HEK293 (cell line): ENCODE results near the gene SLC18B1.

ENCODE experiments used
- KLF1 ChIP-seq: fragments of 450-650 bp; formaldehyde crosslinking; IDR thresholded peaks from 2 replicates; pipeline ENCODE4 v1.5.1; 2016; ENCODE audit warnings: missing biosample characterization, missing genetic modification characterization
- ZFP3 ChIP-seq: fragments of 450-650 bp; formaldehyde crosslinking; IDR thresholded peaks from 2 replicates; pipeline ENCODE4 v1.5.1; 2016; ENCODE audit warnings: low read depth, missing biosample characterization, missing genetic modification characterization
- ZFP37 ChIP-seq: fragments of 450-650 bp; formaldehyde crosslinking; IDR thresholded peaks from 2 replicates; pipeline ENCODE4 v1.5.1; 2016; ENCODE audit warnings: missing biosample characterization, missing genetic modification characterization
- ZNF266 ChIP-seq: fragments of 450-650 bp; formaldehyde crosslinking; IDR thresholded peaks from 2 replicates; pipeline ENCODE4 v1.5.1; 2016; ENCODE audit warnings: missing biosample characterization, missing genetic modification characterization, low read depth
- ZNF335 ChIP-seq: fragments of 450-650 bp; formaldehyde crosslinking; conservative IDR thresholded peaks from 2 replicates; pipeline ENCODE4 v1.5.1; 2016; ENCODE audit warnings: missing biosample characterization, missing genetic modification characterization
- TF ChIP-seq, protein P1 (sequence below): fragments of 450-650 bp; formaldehyde crosslinking; IDR thresholded peaks from 2 replicates; pipeline ENCODE4 v1.5.1; 2016; ENCODE audit warnings: missing biosample characterization, missing genetic modification characterization

DNA sequence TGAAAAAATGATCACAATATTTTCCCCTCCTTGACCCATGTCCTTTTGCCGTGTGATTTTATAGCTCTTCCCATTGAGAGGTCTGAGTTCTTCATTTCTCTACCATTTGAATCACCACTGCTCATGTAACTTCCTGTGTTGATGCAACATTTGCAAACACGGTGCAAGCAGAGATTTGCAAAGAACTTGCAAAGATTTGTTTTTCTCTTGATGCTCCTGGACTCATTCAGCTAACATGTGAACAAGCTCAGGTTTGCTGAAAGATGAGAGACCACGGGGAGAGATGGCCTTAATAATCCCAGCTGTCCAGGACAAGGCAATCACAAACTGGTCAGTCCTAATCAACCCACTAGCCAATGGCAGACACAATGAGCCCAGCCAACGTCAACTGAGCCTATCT is 49.3 kb downstream of the SLC18B1 start:
- TF ChIP-seq, protein P1, sequence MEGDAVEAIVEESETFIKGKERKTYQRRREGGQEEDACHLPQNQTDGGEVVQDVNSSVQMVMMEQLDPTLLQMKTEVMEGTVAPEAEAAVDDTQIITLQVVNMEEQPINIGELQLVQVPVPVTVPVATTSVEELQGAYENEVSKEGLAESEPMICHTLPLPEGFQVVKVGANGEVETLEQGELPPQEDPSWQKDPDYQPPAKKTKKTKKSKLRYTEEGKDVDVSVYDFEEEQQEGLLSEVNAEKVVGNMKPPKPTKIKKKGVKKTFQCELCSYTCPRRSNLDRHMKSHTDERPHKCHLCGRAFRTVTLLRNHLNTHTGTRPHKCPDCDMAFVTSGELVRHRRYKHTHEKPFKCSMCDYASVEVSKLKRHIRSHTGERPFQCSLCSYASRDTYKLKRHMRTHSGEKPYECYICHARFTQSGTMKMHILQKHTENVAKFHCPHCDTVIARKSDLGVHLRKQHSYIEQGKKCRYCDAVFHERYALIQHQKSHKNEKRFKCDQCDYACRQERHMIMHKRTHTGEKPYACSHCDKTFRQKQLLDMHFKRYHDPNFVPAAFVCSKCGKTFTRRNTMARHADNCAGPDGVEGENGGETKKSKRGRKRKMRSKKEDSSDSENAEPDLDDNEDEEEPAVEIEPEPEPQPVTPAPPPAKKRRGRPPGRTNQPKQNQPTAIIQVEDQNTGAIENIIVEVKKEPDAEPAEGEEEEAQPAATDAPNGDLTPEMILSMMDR (tag by site-specific recombination), result no peak
- TF ChIP-seq ZNF335 (tag by site-specific recombination) (no peak), ZFP37 (tag by site-specific recombination) (no peak), ZFP3 (tag by site-specific recombination) (no peak), KLF1 (tag by site-specific recombination) (no peak), ZNF266 (tag by site-specific recombination) (no peak)
